Measurements from ENCODE around the gene FGFR3. TPM values are rescaled to one million over a fixed set of nuclear protein-coding genes. Genes with fewer than 3 reads are reported as not detected.

The FGFR3 gene
- total and polyA plus RNA-seq, 2 of the 8 experiments (the other 6 are each of a cell fraction or from before 2014, with no cell fraction given): 9.0 to 19.5 TPM

- TF ChIP-seq GABPA (IDR thresholded peaks at IDR 0.05; ENCODE audit: borderline replicate concordance, insufficient read depth, low read length) (no peak), HDAC2 (IDR thresholded peaks at IDR 0.05; ENCODE audit: borderline replicate concordance in 1 of 2, low read depth in 2 of 2, low read length in 2 of 2) (no peak), JUND (IDR thresholded peaks at IDR 0.05; ENCODE audit: low read length) (no peak), HDAC6 (IDR thresholded peaks at IDR 0.05; ENCODE audit: low read depth, low read length) (no peak), ATF2 (IDR thresholded peaks at IDR 0.05; ENCODE audit: low read length) (no peak), BRCA1 (IDR thresholded peaks at IDR 0.05; ENCODE audit: low read depth, low read length) (no peak), KDM1A (IDR thresholded peaks at IDR 0.05; ENCODE audit: borderline replicate concordance, low read length) (no peak)
Observed at GRCh38 chr4:1821679-1822567, 28.8 kb downstream of the FGFR3 start (continued).

All from H1 (cell line).